ENCODE data around the gene CHP2.
"Not testable (repeated sequence)": the region's sequence is repeated elsewhere in the genome, so short reads cannot be mapped to it uniquely, and the experiment has no call there.

Gene CHP2

DNA sequence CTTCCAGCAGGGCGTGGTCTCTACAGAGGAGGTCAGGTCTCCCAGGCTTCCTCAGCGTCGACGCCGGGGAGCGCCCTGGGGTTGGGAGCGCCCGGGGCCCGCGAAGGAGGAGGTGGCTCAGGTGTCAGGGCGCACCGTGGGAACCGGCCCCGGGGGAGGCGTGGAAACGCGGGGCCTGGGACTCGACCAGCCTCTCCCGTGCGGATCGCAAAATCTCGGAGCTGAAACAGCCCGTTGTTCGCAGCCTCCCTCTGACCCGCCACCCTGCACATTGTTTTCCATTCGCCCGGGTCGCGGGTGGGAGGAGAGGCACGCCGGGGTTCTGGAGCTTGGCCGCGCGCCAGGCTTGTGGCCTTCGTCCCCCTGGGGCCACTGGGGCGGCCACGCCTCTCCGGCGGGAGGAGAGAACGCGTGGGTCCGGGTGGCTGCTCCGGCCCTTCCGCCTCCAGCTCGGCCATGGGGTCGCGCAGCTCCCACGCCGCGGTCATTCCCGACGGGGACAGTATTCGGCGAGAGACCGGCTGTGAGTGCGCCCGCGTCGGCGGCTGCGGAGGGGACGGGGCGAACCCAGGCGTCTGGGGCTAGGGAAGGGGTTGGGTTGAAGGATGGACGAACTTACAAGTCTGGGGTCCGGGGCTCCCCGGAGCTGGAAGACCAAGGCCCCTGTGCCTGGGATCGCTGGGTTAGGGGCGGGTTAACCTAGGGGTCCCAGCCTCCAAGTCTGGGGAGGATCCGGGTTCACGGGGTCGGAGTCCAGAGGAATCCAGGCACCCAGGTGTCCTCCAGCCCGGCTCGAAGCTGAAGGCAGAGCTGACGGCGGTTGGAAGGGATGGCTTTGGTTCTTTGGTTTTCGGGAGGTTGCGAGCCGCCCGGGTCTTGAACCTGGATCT lies at the start of gene CHP2:
TSS of gene CHP2 (plus strand) at position 433 of the 890 bp plus-strand sequence. CDS start at position 457, 24 bp downstream.
- no peak for DNase-seq

DNA sequence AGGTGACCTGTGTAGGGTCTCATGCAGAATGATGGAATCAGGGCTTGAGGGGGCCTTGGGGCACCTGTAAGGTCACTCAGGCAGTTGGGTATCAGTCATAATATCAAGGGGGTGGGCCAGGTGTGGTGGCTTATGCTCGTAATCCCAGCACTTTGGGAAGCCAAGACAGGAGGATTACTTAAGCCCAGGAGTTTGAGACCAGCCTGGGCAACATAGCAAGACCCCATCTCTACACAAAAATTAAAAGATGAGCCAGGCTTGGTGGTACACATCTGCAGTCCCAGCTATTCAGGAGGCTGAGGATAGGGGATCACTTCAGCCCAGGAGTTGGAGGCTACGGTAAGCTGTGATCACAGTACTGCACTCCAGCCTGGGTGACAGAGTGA lies 49.3 kb upstream of the CHP2 start:
- DNase-seq = no peak

DNA sequence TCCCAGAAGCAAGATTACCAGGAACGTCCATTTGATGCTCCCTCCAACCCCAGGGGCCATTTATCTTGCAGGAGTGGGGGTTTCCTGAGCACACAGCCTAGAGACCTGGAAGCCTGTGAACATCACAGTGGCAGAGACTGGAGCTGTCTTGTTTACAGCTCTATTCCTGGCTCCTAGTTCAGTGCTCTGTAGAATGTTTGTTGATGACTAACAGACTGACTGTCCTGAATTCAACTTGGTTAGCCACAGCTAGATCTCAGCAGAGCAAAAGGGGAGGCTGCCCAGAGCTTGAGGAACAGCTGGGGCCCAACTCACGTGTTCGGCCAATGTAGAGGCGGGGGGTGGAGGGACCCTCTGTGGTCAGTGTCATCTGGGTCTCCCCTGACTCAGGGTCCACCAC lies 48.4 kb upstream of the CHP2 start:
- DNase-seq = no peak

DNA sequence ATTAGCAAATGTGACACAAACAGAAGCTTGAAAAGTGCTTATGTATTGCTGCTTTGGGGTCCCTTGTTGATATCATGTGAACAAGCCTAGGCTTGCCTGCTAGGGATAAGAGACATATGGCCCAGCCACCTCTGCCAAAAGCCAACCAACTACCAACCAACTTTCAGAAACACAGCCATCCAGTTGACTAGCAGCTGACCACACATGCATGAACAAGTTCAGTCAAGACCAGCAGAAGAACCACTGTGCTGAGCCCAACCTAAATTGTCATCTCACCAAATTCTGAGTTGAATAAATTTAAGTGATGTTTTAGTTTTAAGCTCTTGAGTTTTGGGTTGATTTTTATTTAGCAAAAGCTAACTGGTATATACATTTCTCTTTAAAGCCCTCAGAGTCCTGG lies 45.3 kb upstream of the CHP2 start:
- no peak for DNase-seq

DNA sequence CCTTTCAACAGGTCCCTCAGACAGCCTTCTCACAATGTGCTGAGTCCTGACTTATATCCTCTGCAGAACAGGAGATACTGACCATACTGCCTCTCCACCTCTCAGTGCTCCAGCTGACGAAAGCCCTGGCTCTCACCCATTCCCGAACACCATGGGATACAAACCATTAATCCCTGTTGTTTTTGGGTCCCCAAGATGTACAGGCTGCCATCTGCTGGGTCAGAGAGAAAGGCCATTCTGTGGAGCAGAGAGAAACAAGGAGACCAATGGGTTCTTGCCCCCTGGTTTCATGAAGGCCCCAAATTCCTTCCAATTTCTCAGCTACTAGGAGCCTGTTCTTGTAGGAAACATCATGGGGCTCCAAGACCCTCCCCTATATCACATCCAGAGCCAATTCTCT lies 44.8 kb upstream of the CHP2 start:
- no peak for DNase-seq

DNA sequence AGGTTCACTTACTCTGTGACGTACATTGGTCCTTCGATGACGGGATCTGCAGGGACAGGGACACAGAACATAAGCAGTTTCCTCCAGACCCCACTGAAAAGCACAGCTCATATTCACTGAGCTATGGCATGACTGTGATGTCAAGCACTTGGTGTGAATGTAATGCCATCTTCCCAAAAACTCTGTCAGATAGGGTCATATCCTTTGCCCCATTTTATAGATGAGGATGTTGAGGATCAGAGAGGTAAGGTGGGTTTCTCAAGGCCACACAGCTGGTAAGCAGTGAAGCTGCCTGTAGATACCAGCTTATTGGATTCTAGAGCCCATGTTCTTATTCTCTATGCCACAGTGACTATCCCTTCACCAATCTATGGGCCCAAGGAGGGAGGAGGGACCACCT lies 44.3 kb upstream of the CHP2 start:
- no peak for DNase-seq

- no peak for DNase-seq
Observed at GRCh38 chr16:23711785-23712184, 43.0 kb upstream of the CHP2 start.

GRCh38 chr16:23712976-23713375 lies 41.9 kb upstream of the CHP2 start, which contains the start of gene ERN2:
TSS of gene ERN2 (minus strand) at chr16:23713222. CDS start at chr16:23713187, 35 bp downstream.
- no peak for DNase-seq

DNA sequence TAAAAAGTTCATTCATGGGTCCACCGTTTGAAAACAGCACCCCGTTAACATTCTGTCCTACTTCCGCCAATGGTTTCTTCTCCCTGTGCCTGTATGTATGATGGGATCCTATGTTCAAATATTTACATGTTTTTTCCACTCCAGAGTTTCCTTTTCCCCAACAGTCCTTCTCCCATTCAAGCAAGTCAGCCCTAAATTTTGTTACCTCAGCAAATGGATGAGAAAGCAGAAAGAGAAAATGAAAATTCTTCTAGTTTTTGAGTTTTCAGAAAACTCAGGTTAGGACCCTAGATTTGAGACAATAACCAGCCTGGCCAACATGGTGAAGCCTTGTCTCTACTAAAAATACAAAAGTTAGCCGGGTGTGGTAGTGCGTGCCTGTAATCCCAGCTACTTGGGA lies 38.3 kb upstream of the CHP2 start:
- DNase-seq = no peak

DNA sequence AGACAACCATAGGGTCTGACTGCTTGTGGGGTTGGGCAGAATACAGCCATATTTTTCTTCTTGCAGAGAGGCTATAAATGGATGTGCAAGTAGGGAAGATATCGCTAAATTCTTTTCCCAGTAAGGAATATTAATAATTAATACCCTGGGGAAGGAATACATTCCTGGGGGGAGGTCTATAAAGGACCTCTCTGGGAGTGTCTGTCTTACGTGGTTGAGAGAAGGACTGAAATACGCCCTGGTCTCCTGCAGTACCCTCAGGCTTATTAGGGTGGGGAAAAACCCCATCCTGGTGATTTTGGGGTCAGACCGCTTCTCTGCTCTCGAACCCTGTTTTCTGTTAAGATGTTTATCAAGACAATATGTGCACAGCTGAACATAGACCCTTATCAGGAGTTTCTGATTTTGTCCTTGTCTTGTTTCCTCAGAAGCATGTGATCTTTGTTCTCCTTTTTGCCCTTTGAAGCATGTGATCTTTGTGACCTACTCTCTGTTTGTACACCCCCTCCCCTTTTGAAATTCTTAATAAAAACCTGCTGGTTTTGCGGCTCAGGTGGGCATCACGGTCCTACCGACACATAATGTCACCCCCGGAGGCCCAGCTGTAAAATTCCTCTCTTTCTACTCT lies 32.1 kb upstream of the CHP2 start:
- not testable (repeated sequence) for DNase-seq

DNA sequence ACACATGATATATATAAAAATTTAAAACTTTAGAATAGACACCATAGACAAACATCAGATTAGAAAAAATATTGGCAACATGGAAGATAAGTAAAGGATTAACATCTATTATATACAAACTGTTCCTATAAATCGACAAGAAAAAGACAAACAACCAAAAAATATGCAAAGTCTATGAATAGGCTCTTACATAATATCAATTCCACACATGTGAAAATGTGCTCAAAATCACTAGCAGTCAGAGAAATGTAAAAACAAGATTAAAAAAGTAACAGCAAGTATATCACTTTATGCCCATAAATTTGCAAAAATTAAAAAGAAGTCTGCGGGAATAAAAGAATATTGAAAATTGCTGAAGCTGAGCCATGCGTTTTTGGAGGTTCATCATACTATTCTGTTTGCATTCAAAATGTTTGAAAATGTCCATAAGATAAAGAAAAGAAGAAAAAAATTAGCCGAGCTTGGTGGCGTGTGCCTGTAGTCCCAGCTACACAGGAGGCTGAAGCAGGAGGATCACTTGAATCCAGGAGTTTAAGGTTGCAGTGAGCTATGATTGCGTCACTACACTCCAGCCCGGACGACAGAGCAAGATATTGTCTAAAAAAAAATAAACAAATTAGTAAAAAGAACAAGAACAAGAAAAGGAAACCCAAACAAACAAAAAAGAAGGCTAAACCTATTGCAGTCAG lies 30.6 kb upstream of the CHP2 start:
- DNase-seq = no peak

- no peak for DNase-seq
Observed at GRCh38 chr16:23724785-23725131, 30.1 kb upstream of the CHP2 start.

DNA sequence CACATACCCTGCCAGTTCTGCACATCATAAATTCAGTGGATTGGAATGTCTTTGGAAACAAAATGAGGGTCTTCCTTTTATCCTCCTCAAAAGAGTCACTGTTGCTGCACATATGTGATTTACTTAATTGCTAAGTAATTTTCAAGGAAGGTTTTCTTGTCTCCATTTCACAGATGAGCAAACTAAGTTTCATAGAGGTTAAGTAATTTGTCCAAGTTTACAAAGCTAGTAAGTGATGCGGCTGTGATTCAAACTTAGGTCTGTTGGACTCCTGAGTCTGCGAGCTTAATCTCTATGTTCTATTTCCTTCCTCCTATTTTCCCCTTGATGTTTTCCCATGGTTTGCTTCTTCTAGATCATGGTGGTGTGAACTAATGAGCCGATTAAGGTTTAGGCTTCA lies 28.1 kb upstream of the CHP2 start:
- no peak for DNase-seq

GRCh38 chr16:23728112-23728477 lies 26.7 kb upstream of the CHP2 start:
- DNase-seq = no peak

DNA sequence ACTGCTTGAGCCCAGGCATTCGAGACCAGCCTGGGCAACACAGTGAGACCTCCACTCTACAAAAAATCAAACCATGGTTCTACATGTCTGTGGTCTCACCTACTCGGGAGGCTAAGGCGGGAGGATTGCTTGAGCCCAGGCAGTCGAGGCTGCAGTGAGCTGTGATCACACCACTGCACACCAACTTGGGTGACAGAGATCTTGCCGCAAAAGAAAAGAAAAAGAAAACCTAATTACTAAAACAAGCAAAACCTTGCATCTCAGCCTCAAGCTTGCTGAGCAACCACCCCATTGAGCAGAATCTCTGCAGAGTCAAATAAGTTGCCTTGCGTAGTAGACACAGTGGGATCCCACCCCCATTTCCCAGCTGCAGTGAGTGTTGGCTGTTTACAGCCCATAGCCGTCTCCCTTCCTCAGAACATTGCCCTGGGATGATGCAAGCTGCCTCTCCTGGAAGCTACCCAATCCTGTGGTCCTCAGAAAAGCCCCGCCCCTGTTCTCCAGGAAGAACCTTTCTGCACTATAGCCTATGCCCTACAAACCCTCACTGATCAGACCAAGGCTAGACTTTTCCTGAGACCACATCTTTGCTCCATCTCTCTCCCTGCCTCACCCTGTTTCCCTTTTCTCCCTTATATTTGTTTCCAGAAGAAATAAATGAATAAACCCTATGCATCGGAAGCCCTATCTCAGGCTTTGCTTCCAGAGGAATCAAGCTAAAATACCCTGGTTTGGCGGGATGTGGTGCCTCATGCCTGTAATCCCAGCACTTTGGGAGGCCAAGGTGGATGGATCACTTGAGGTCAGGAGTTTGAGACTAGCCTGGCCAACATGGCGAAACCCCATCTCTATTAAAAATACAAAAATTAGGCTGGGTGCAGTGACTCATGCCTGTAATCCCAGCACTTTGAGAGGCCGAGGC lies 25.1 kb upstream of the CHP2 start:
- no peak for DNase-seq

DNA sequence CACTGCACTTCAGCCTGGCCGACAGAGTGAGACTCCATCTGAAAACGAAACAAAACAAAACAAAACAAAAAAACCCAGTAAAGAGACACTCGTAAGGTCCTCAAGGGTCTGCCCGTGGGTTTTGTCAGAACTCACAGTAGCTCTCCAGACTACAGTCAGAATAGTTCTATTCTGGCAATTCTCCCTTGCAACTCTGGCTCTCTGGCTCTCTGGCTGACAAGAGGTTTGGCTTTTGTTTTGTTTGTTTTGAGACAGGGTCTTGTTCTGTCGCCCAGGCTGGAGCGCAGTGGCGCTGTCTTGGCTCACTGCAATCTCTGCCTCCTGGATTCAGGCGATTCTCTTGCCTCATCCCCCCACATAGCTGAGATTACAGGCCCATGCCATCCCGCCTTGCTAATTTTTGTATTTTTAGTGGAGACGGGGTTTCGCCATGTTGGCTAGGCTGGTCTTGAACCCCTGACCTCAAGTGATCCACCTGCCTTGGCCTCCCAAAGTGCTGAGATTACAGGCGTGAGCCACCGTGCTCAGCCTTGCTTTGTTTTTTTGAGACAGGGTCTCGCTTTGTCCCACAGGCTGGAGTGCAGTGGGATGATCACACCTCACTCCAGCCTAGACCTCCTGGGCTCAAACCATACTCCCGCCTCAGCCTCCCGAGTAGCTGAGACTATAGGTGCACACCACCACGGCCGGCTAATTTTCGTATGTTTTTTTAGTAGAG lies 20.5 kb upstream of the CHP2 start:
- no peak for DNase-seq

GRCh38 chr16:23737423-23738028 lies 17.3 kb upstream of the CHP2 start:
- DNase-seq = not testable (repeated sequence)

DNA sequence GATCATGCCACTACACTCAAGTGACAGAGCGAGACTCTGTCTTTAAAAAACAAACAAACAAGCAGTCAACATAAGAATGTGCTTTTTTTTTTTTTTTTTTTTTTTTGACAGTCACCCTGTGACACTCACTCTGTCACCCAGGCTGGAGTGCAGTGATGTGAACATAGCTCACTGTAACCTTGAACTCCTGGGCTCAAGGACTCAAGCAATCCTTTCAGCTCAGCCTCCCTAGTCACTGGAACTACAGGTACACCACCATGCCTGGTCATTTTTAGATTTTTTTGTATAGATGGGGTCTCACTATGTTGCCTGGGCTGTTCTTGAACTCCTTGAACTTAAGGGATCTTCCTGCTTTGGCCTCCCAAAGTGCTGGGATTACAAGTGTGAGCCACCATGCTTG lies 15.3 kb upstream of the CHP2 start:
- DNase-seq = no peak

- DNase-seq = no peak
Observed at GRCh38 chr16:23741675-23742303, 13.0 kb upstream of the CHP2 start.

GRCh38 chr16:23742766-23743165 lies 12.1 kb upstream of the CHP2 start:
- no peak for DNase-seq

GRCh38 chr16:23745263-23745662 lies 9.6 kb upstream of the CHP2 start:
- DNase-seq = no peak

Measured in CD4-positive, alpha-beta T cell treated with Interleukin-4 for 4 hours (primary cell).